ENCODE measurements around the gene CCDC187. TPM values are rescaled to one million over a fixed set of nuclear protein-coding genes. Genes with fewer than 3 reads are reported as not detected.

Gene CCDC187
- total RNA-seq, 4 donors from 2014 or later, result 0.40 to 1.1 (median 0.41) TPM; not detected in 1

DNA sequence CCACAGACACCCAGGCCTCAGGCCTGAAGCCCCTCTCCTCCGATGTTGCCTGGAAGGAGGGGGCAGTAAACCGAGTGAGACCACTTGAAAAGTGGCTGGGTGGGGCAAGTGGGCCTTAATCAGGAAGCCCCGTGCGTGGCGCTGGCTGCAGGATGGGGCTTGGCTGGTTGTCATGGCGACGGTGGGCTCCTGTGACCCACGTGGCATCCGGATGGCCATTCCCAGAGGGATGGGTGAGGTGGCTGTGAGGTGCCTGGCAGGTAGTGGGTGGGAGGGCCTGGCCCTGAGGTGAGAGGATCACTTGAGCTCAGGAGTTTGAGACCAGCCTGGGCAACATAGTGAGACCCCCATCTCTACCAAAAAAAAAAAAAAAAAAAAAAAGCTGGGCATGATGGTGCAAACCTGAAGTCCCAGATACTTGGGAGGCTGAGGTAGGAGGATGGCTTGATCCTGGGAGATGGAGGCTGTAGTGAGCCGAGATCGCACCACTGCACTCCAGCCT lies 28.6 kb upstream of the CCDC187 start:
- in situ Hi-C loops (cut with MboI; ENCODE audit: low pct_ligation_motif_present in 1 of 4, low pct_unique_long_range_greater_than_20kb in 1 of 4, low sequenced_read_pairs in 3 of 4) (no loop called here), intact Hi-C loops (cut with DNase I; ENCODE audit: low total_unique reads) (loop anchor here (10.0 kb wide), 1 partner anchor 72 kb away; the partner anchor contains the start of gene SNAPC4)

GRCh38 chr9:136331556-136332481 lies 27.9 kb upstream of the CCDC187 start:
- in situ Hi-C loops (cut with MboI; ENCODE audit: low pct_ligation_motif_present in 1 of 4, low pct_unique_long_range_greater_than_20kb in 1 of 4, low sequenced_read_pairs in 3 of 4) (no loop called here), intact Hi-C loops (cut with DNase I; ENCODE audit: low total_unique reads) (loop anchor here (10.0 kb wide), 1 partner anchor 73 kb away; the partner anchor contains the start of gene SNAPC4)
- no peaks in the 10 kb centered on the region for H3K36me3 ChIP-seq
- H3K4me3 ChIP-seq, result no peak overlapping the region
- 67% methylated on average over 42 of the region's 46 CpGs; no CpG with 5 or more reads in 1 of the 2 donors for whole genome bisulfite sequencing, 2 donors (ENCODE audit: low coverage in 1 of 2)
- TF ChIP-seq EP300 (IDR thresholded peaks at IDR 0.05; ENCODE audit: low read depth), result no peak
- TF ChIP-seq POLR2A (IDR thresholded peaks at IDR 0.05), result no peak
- no peak for TF ChIP-seq CTCF (IDR thresholded peaks at IDR 0.05)
- no peak for TF ChIP-seq POLR2AphosphoS5 (IDR thresholded peaks at IDR 0.05)
- peaks cover 7 to 24% (median 14%) of the 10 kb centered on the region in 4 donors for H3K4me1 ChIP-seq
- no peaks in the 10 kb centered on the region for H3K9me3 ChIP-seq
- no peak overlapping the region for H3K27ac ChIP-seq
- DNase-seq, result no peak
- H3K27me3 ChIP-seq, result peaks cover 16% of the 10 kb centered on the region

More for the DNA sequence above, 28.6 kb upstream of the CCDC187 start:
- TF ChIP-seq CTCF (IDR thresholded peaks at IDR 0.05), result no peak
- no peak for TF ChIP-seq EP300 (IDR thresholded peaks at IDR 0.05; ENCODE audit: low read depth)
- TF ChIP-seq POLR2A (IDR thresholded peaks at IDR 0.05), result no peak
- TF ChIP-seq POLR2AphosphoS5 (IDR thresholded peaks at IDR 0.05), result no peak
- Histone ChIP-seq H3K27me3 (peaks cover 10% of the 10 kb centered on the region), H3K4me1 (peaks cover 7 to 20% (median 12%) of the 10 kb centered on the region in 4 donors), H3K9me3 (no peaks in the 10 kb centered on the region), H3K4me3 (no peak overlapping the region), H3K36me3 (no peaks in the 10 kb centered on the region), H3K27ac (no peak overlapping the region)
- 71 to 79% methylated on average over 2 to 9 of the region's 11 CpGs for WGBS, 2 donors (ENCODE audit: low coverage in 1 of 2)
- DNase-seq, result no peak

GRCh38 chr9:136331030-136331429 lies 27.1 kb upstream of the CCDC187 start:
- H3K9me3 ChIP-seq, result no peaks in the 10 kb centered on the region
- TF ChIP-seq POLR2A (IDR thresholded peaks at IDR 0.05), result no peak
- TF ChIP-seq EP300 (IDR thresholded peaks at IDR 0.05; ENCODE audit: low read depth), result no peak
- TF ChIP-seq CTCF (IDR thresholded peaks at IDR 0.05), result no peak
- TF ChIP-seq POLR2AphosphoS5 (IDR thresholded peaks at IDR 0.05), result no peak
- WGBS, 2 donors (ENCODE audit: low coverage in 1 of 2), result 79% methylated on average over 13 of the region's 15 CpGs; no CpG with 5 or more reads in 1 of the 2 donors
- no peak for DNase-seq
- in situ Hi-C loops (cut with MboI; ENCODE audit: low pct_ligation_motif_present in 1 of 4, low pct_unique_long_range_greater_than_20kb in 1 of 4, low sequenced_read_pairs in 3 of 4), result no loop called here
- intact Hi-C loops (cut with DNase I; ENCODE audit: low total_unique reads), result loop anchor here (10.0 kb wide), 1 partner anchor 74 kb away; the partner anchor contains the start of gene SNAPC4
- no peak overlapping the region for H3K27ac ChIP-seq
- H3K27me3 ChIP-seq, result peaks cover 22% of the 10 kb centered on the region
- H3K36me3 ChIP-seq, result no peaks in the 10 kb centered on the region
- H3K4me3 ChIP-seq, result no peak overlapping the region
- H3K4me1 ChIP-seq, result peaks cover 7 to 30% (median 18%) of the 10 kb centered on the region in 4 donors

DNA sequence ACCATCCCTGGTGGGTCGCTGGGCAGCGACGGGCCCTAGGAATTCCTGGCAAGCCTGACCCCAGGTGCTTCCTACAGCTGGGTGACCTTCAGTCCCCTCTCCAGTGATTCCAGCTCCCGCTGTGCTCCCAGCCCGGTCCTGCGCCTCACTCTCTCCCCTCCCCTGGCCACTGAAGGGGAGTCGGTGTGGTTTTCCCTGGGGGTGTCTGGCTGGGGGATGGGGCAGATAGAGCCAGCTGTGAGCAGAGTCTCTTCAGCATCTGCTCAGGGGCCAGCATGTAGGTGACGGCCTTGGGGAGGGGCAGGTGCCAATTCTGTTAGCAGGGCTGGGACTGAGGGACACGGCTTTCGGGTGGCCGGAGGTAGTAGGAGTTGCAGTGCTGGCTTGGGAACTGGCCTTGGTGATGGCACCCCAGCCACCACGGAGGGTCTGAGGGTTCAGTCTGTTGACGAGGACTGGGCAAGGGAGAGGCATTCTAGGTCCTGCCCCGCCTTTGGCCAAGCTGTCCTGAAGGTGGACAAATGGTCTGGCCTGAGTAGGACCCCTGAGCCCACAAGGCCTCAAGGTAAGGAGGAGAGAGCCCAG lies 26.6 kb upstream of the CCDC187 start:
- DNase-seq, result no peak
- intact Hi-C loops (cut with DNase I; ENCODE audit: low total_unique reads), result loop anchor here (10.0 kb wide), 1 partner anchor 74 kb away; the partner anchor contains the start of gene SNAPC4
- Histone ChIP-seq H3K4me3 (no peak overlapping the region), H3K27me3 (peaks cover 27% of the 10 kb centered on the region), H3K36me3 (no peaks in the 10 kb centered on the region), H3K27ac (no peak overlapping the region), H3K4me1 (peaks cover 7 to 34% (median 18%) of the 10 kb centered on the region in 4 donors), H3K9me3 (no peaks in the 10 kb centered on the region)
- 83% methylated on average over 14 of the region's 14 CpGs; no CpG with 5 or more reads in 1 of the 2 donors for WGBS, 2 donors (ENCODE audit: low coverage in 1 of 2)
- no peak for TF ChIP-seq EP300 (IDR thresholded peaks at IDR 0.05; ENCODE audit: low read depth)
- TF ChIP-seq CTCF (IDR thresholded peaks at IDR 0.05), result no peak
- no peak for TF ChIP-seq POLR2AphosphoS5 (IDR thresholded peaks at IDR 0.05)
- TF ChIP-seq POLR2A (IDR thresholded peaks at IDR 0.05), result no peak
- in situ Hi-C loops (cut with MboI; ENCODE audit: low pct_ligation_motif_present in 1 of 4, low pct_unique_long_range_greater_than_20kb in 1 of 4, low sequenced_read_pairs in 3 of 4), result no loop called here

Measured in transverse colon (tissue), 4 donors.